GM19240 (cell line): ENCODE measurements around the gene SLC24A5.

Experiments used
- DNase-seq: peaks from one replicate; pipeline ENCODE4 v3.0.0; 2011; ENCODE audit warnings: low spot score; ENCODE audit not compliant: insufficient read length

SLC24A5 gene

DNA sequence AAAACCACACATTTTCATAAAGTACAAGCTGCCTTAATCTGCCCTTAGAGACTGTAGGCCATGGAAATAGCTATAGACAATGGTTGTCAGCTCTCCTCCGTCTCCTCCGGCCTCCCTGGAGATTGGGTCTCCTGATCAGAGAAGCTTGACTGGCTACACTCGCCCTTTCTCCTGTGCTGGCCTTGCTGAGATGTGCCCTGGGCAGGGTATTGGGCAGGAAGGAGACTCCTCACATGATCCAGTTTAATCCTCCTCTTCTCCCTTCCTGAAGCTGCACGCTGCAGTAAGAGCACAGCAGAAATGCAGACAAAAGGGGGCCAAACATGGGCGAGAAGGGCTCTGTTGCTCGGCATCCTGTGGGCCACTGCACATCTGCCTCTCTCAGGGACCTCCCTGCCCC is at the start of gene SLC24A5:
Gene SLC24A5, plus strand, starts transcription at position 246 of the 400 bp plus-strand sequence. Its CDS starts 55 bp downstream, at position 301.
- no peak for DNase-seq

DNA sequence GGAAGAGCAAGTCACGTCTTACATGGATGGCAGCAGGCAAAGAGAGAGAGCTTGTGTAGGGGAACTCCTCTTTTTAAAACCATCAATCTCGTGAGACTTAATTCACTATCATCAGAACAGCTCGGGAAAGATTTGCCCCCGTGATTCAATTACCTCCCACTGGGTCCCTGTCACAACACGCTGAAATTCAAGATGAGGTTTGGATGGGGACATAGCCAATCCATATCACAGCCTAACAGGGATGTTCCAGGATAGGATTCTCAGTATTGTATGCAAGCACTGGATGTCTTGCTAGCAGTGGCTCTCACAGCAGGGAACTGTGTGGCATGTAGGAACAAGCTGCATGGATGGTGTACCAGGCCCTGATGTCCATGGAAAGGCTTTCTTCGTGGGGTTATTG is 47.8 kb upstream of the SLC24A5 start:
- DNase-seq, result no peak

DNA sequence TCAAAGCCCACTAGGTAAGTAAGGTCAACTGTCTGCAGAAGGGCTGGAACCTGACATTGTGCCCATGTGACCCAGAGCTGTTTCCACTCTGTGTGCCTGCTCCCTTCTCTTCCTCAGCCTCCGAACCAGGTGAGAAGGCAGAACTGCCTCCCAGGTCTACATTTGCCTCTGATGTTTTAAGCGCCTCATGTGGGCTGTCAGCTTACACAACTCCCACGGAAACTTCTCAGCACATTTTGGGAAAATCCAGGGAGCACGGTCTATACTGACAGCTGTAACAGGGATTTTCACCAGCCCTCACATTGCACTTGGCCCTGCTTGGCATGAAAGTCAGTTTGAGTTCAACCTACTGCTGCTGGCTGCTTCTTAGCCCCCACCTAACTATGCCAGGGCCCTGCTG is 46.9 kb upstream of the SLC24A5 start:
- no peak for DNase-seq

DNA sequence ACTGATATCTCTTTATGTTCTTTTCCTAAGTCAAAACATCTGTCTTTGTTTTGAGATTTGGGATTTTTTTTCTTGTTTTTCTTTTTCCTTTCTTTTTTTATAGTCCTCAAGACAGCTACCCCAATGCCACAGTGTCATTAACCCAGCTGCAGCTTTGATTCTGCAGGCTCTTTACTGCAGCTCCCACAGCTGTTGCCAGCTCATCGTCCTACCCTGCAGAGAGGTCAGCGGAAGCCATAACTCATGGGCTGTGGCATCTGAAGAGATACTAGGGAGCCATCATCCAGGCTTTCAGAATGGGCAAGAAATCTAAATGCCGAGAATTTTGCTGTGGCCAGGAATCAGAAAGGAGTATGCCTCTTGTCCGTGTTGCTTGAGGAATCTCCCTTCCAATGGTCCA is 44.3 kb upstream of the SLC24A5 start:
- DNase-seq, result no peak

DNA sequence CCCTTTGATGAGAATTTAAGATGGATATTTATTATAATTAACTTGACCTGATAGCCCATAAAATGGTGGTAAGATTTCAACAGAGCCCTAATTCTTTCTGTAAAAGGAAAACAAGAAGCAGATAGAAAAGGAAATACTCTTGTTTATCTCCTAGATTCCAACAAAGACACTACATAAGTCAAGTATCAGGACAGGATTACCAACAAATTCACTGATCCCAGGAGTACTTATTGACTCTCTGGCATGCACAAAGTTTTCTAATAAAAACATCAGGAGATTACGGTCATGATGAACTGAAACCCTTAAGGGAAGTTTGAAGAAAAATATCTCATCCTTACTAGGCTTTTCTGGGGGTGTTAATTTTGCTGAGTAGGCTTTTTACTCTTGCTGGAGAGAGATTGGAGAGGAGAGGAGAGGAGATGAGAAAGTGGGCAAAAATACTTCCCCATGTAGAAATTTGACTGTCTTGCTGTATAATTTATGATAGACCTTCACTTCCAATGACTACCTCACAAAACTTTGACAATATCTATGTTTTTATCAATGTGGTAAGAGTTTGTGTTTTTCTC is 43.1 kb upstream of the SLC24A5 start:
- no peak for DNase-seq

DNA sequence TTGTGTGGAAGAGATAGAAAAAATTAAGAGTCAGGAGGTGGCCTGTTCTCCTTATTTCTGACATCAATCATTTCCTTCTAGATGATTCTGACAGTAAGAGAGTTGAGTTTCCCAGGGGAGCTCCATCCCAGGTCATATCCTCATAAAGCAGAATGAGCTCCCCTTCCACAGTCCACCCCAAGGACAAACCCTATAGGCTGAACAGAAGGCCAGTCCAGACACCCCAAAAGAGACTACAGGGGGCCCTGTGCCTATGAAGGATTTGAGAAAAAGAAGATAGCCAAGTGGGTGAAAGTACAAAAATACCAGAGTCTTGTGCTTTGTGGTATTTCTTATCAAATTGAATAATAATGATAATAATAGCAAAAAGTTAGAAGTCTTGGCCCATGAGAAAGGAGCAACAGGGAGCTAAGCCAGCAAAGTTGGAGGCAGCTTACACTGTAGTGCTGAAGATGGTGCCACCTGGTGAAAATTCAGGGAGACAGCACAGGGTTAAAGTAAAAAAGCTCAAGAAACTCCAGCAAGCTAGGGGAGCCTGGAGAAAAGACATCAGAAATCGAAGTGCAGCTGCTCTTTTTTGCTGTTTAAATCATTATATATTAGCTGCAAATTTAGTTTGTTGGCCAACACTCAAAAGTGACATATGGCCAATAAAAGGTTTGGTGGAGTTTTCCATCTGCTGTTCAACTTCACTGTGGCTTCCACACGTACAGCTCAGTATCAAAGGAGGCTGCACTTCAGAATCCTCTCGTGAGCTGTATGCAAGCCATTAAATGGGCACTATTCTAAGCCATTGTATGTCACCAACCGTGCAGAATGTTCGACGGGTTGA is 35.8 kb upstream of the SLC24A5 start:
- no peak for DNase-seq

DNA sequence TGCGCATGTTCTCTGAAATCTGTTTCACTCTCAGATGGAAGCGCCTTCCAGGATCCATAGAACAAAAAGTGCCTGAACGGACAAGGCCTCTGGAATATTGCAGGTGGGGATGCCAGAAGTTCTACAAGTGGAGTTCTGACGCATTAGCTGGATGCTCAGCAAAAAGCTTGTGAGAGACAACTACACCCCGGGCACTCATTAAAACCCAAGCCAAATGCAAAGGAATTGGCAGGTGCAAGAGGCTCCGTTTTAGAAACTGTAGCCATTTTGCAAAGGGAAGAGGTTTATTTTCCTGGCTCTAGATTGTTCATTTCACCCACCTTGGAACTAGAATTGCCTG is 35.2 kb upstream of the SLC24A5 start:
- no peak for DNase-seq

DNA sequence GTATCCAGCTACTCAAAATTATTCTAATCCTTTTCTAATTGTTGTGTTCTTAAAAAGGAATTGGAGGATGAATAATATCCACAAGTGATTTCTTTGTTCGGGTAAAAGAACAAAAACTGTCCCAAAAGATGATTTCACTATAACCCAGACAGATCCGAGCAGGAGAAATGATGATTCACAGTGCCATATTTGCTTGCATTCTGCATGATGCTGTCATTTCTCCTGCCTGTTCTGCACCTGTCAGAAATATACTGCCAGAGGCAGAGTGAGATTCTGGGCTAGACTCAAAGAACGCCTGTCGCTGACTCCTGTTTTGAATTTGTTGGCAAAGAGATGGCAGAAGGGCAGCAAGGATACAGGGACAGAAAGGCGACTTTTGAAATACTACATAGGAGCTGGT is 34.7 kb upstream of the SLC24A5 start:
- no peak for DNase-seq

DNA sequence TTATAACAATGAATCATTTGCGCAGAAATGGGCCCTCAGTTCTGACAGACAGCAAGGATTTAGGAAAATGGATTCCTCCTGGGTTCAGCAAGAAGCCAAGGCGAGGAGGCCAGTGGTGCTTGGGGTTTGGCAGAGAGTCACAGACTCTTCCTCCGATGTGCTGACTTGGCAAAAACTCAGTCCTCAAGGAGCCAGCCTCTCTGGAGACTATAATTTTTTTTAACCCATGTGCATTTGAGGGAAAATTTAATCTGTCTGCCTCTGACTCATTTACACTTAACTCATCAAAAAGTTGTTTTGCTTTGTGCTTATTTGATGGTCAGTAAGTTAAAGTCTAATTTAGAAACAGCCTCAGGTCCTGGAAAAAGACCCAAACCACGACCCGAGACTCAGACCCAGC is 34.2 kb upstream of the SLC24A5 start:
- no peak for DNase-seq

DNA sequence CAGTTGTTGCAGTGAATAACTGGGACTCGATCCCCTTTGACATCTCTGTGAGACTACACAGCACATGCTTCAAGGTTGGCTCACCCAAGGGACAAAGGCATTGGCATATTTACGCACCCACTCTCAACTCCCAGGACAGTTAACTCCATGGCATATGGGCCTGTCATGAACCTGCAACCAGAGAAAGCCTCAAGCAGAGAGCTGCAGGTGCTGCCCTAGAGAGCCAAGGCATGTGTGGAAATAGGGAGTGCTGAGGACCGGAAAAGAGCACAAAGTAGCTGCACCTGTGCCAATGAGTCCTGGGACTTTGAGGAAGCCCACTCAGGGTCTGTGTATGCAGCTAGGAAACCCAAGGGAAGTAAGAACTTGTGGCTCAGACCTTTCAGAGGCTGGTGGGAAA is 32.9 kb upstream of the SLC24A5 start:
- DNase-seq, result no peak

DNA sequence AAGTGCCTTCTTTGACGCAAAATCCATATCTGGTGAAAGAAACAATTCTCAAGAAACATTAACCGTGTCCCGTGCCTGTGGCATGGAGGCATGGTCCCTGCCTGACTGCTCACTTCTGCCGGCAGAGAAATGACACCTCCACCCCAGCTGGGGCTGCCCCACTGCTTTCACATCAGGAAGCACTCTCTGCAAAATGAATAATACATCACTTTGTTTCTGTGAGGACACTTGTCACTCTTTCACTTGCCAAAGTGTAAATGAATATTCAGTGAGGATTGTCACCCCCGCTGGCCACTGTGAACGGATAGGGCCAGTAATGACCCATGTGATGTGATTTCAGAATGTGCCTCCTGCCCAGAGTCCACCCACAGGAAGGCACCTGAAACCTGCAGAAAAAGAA is 31.1 kb upstream of the SLC24A5 start:
- DNase-seq, result no peak

DNA sequence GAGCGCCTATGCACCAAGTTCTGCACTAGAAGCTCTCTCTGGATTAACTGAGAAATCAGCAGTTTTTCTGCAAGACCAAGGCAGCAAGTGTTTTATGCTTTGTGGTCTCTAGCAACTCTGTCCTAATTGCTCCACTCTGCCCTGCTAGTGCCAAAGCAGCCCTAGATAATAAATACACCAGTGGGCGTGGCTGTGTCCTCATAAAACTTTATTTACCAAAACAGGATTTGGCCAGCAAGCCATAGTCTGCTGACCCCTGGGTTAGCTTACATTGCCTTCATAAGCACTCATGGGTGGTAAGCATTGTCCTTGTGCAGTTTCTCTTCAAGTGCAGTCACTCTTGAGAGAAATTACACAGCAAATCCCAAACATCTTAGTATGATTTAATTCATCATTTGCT is 30.7 kb upstream of the SLC24A5 start:
- no peak for DNase-seq

DNA sequence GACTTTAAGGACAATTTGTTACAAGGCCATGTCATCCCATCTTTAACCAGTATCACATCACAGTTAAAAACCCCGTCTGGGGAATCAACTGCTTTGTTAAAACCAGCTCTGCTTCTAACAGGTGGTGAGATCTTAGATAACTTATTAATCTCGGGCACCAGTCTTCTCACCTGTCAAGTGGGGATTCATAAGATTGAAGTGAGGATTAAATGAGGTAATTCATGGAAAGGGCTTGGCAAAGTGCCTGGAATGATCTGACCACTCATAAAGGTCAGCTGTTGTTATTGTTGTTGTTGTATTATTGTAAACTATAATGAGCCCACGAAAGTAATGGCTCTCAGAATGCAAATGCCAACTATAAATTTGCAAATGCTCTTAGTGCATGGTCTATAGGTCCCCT is 30.1 kb upstream of the SLC24A5 start:
- no peak for DNase-seq

DNA sequence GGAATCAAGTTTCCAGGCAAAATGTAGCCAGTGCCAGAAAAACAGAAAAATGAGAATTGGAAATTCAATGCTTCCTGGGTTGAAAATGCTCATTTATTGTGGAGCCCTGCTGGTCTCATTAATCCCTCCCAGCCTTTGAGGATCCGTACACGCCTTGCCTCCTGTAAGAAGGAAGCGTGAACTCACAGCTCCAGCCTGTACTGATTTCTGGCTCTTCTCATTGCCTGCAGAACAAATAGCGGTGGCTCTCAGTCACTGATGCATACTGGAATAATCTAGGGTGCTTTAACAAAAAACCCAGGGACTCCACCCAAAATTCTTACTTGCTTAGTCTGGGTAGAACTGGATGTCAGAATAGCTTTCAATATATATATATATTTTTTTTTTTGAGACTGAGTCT is 29.3 kb upstream of the SLC24A5 start:
- DNase-seq, result no peak

DNA sequence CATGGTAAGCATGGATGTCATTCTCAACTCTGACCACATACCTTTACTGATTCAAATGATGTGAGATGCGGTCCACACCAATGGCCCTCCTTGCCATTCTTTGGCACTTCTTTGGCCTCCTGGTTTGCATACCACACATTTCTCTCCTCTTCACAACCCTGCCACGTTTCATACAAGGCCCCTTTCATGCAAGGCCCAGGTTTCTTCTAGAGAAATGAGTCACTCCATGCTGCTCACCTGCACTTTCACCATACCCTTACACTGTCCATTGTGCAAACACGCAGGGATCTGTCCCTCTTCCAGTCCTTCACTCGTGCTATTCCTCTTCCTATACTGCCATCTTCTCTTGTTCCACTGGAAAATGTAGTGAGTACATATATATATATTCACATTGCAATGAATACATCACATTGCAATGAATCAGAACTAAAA is 24.4 kb upstream of the SLC24A5 start:
- DNase-seq, result no peak

DNA sequence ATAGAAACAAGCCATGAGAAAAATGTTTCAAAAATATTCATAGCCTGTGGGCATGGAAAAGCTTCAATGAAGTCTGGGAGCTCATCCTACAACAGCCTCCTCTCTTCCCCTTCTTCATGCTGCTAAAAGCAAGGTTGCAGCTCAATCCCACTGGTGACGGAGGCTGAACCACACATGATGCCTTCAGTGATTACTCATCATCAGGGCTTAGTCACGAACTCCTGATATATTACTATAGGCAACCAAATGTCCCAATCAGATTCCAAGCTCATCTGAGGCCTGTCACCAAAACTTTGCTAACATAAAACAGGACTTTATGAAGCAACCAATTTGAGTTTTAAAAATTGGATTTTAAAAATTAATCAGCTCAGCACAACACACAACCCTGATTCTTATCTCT is 24.0 kb upstream of the SLC24A5 start:
- DNase-seq, result no peak

DNA sequence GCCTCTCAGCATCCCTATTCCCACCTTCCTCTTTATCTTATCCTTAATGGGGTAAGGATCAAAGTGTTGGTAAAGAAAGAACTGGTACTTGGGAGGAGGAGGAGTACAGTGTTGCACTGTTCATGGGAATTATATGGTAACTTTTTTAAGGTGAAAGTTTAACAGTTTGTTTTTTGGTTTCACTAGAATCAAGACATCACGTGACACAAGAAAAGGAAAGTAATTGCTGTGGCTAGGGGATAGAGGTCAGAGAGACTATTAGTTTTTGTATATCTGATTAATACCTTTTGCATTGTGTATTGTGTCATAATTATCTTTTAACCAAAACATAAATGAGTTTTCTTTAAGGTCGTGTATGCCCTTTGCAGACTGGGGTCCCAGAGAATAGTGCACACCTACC is 23.5 kb upstream of the SLC24A5 start:
- no peak for DNase-seq

DNA sequence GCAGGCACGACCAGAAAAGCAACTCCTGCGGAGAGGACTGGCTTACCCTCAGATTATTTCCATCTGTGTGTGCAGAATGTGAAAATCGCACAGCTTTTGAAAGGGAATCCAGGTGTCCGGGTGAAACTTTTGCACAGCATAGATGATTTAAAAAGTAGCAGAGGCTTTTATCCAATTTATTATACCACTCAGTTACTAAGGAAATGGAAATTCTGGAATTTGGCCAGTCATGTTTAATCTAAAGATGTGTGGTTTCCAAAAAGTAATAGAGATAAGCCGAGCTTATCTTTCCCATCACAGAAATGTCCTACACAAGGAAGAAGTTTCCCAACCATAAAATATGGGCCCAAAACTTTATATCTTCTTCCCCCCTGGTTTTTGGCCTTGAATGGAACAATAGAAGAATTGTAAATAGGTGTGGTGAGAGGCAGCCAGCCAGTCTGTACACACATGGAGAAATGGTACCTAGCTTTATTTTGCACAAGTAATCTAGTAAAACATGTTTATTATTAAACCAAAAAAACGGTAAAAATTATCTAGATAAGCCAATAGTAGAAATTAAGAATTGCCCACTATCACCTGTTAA is 19.3 kb upstream of the SLC24A5 start:
- DNase-seq, result no peak

DNA sequence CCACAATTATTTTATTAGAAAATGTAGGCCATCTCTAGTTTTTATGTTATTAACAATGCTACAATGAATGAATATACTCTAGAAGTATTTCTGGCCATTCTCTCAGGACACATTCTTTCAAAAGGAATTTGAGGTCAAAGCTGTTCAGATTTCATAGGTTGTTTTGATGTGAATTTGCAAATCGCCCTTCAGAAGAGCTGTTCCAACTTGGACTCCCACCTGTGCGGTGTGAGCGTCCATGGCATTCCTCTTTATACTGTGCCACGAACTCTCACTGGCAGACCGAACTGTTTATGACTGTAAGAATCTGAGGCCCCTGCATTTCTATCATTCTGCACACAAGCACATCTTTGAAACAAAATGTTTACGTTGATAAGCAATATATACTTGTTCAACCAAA is 18.6 kb upstream of the SLC24A5 start:
- no peak for DNase-seq

DNA sequence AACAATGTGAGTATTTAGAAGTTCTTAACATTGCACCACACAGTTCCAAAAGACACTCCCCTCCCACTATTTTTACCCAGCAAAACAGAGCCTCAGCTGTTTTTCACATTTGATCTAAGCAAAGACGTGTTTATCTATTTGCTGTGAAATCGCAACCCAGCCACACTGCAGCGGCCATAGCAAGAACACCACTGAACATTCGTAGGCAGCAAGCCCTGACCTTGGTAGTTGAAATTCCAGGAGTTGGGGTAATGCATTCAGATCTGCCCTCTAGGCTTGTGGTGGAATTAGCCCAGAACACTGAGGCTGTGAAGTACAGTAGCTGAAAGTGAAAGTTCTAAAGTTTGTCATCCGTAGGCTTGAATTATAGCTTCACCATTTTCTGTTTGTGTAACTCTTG is 17.1 kb upstream of the SLC24A5 start:
- no peak for DNase-seq

DNA sequence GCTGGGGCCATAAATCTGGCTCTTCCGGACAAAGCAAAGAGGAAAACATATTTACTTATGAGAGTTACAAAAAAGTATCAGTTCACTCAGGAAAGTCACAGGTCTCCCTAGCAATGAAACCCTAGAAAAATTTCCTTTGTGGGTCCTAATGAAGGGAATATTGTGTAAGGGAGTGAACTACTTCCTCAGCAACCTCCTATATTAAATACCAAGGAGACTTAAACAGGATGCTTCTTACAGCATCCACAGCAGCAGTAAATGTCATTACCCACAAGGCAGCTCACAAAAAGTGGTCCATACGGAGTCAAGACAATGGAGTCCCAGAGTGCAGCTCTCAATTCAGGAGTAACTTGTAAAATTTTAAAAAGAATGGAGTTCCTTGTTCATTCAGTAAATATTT is 14.9 kb upstream of the SLC24A5 start:
- DNase-seq, result no peak

DNA sequence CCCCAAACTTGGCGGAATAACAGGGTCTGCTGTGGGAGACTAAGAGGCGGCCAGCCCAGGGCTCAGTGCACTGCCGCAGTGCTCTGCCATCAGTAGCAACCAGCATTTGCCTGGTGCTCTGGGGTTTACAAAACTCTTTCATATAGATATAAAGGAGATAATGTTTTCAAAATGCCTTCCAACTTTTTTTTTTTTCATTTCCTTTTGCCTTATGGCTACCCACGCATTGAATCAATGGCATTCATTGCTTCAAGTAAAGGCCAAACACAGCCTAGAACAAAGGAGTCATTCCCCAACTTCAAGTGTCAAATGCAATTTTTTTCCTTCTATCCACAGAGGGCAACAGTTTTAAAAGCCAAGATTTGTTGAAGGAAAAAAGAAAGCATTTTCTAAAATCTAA is 11.6 kb upstream of the SLC24A5 start:
- no peak for DNase-seq
